HepG2 (cell line): ENCODE data around the gene DVL3. TPM values are rescaled to one million over a fixed set of nuclear protein-coding genes. Genes with fewer than 3 reads are reported as not detected.

Experiments used
- ATAC-seq: fragments of 200-7000 bp; cut with Tn5 transposase; 3 replicates; pipeline ENCODE4 v1.9.1; 2020; ENCODE audit warnings: mild to moderate bottlenecking, moderate library complexity
- BruUV-seq: library from RNA; stranded (reverse); fragments of 400-500 nt; replicated peaks from 2 replicates; lab custom pipeline; 2021; lab: Mats Ljungman, UMichigan
- CTCF ChIA-PET: fragments of 300-600 bp; formaldehyde crosslinking; extraction: SDS; loops from one replicate; lab custom pipeline; 2021; ENCODE audit warnings: low total read pairs, inconsistent platforms, low intra/inter-chr PET ratio; lab: Yijun Ruan, JAX
- POLR2A ChIA-PET: fragments of 350-600 bp; sonication (Branson Sonifier 250); formaldehyde crosslinking; loops from one replicate; lab custom pipeline; 2020; ENCODE audit warnings: antibody characterized with exemption, inconsistent platforms; lab: Yijun Ruan, JAX
- DNase-seq: peaks from one replicate; pipeline ENCODE4 v3.0.0-alpha.2; 2015; ENCODE audit warnings: low spot score
- FAIRE-seq: peaks from 3 replicates; lab custom pipeline; 2011; peaks lifted over from hg19 to GRCh38; lab: Jason Lieb, UNC
- H2AFZ ChIP-seq: one replicate; pipeline ENCODE4 v1.6.1; 2011; ENCODE audit warnings: low read length, inconsistent platforms
- H3K27ac ChIP-seq: fragments of 300-600 bp; 3 replicates; pipeline ENCODE4 v1.8.0; 2011; ENCODE audit warnings: mixed run types, mild to moderate bottlenecking, mixed read lengths, low read length, inconsistent platforms; ENCODE audit not compliant: insufficient read depth; ENCODE audit errors: extremely low read length
- H3K27me3 ChIP-seq, 2 experiments: fragments of 200-600 bp in 1 of 2; 2 replicates in 1 of 2; 3 replicates in 1 of 2; pipeline versions ENCODE4 v1.6.0 to v1.8.0; 2011; ENCODE audit warnings: low read length in 2 of 2, mild to moderate bottlenecking in 2 of 2, moderate library complexity in 2 of 2, inconsistent platforms in 1 of 2; ENCODE audit not compliant: insufficient read depth in 2 of 2, control insufficient read depth in 1 of 2
- H3K36me3 ChIP-seq, 2 experiments: fragments of 200-600 bp in 1 of 2; replicated peaks in 1 of 2; 2 replicates in 1 of 2; 3 replicates in 1 of 2; pipeline versions ENCODE4 v1.5.1 to v1.8.0; 2011; ENCODE audit warnings: low read length in 2 of 2, inconsistent platforms in 1 of 2; ENCODE audit not compliant: insufficient read depth in 2 of 2, control insufficient read depth in 1 of 2
- H3K4me1 ChIP-seq: 2 replicates; pipeline ENCODE4 v1.5.1; 2012; ENCODE audit warnings: low read length, inconsistent platforms; ENCODE audit not compliant: insufficient read depth
- H3K4me2 ChIP-seq: 2 replicates; pipeline ENCODE4 v1.6.0; 2011; ENCODE audit warnings: low read depth, low read length, inconsistent platforms
- H3K4me3 ChIP-seq, 3 experiments: fragments of 200-600 bp in 1 of 3; sonication (generic), shearing (Covaris generic) in 1 of 3; replicated peaks in 1 of 3; 2 replicates each; pipeline ENCODE4 v1.5.1; 2011 to 2016; ENCODE audit warnings: low read length in 3 of 3, inconsistent platforms in 2 of 3, low read depth in 2 of 3, mild to moderate bottlenecking in 2 of 3, control low read depth in 1 of 3, mixed read lengths in 1 of 3; ENCODE audit not compliant: insufficient read depth in 1 of 3
- H3K79me2 ChIP-seq: one replicate; pipeline ENCODE4 v1.6.1; 2011; ENCODE audit warnings: low read length, inconsistent platforms; ENCODE audit not compliant: insufficient read depth
- H3K9ac ChIP-seq: 2 replicates; pipeline ENCODE4 v1.6.0; 2011; ENCODE audit warnings: mild to moderate bottlenecking, low read depth, low read length, inconsistent platforms; ENCODE audit not compliant: insufficient read depth
- H3K9me3 ChIP-seq: 2 replicates; pipeline ENCODE4 v1.5.1; 2012; ENCODE audit warnings: mild to moderate bottlenecking, low read length
- H4K20me1 ChIP-seq: 2 replicates; pipeline ENCODE4 v1.6.0; 2011; ENCODE audit warnings: inconsistent platforms, mild to moderate bottlenecking, low read length, moderate library complexity; ENCODE audit not compliant: insufficient read depth
- MTERF4 ChIP-seq: sonication (generic); formaldehyde crosslinking; IDR thresholded peaks from 2 replicates; pipeline ENCODE4 v1.8.0; 2023; ENCODE audit warnings: mild to moderate bottlenecking, missing genetic modification reagents
- PHB2 ChIP-seq: fragments of 450-650 bp; IDR thresholded peaks from 2 replicates; pipeline ENCODE4 v1.6.1; 2018; ENCODE audit not compliant: partially characterized antibody
- POLR2G ChIP-seq: fragments of 200-400 bp; formaldehyde crosslinking; IDR thresholded peaks from 2 replicates; pipeline ENCODE4 v1.6.1; 2018; ENCODE audit warnings: mild to moderate bottlenecking, low read depth, low read length, moderate library complexity
- ZNF335 ChIP-seq: sonication (generic); formaldehyde crosslinking; IDR thresholded peaks from 2 replicates; pipeline ENCODE4 v1.4.0; 2020; ENCODE audit warnings: missing genetic modification reagents
- ZNF383 ChIP-seq: sonication (generic); formaldehyde crosslinking; IDR thresholded peaks from 2 replicates; pipeline ENCODE4 v1.4.0; 2020; ENCODE audit warnings: missing genetic modification reagents, mild to moderate bottlenecking, borderline replicate concordance
- ZNF510 ChIP-seq: sonication (generic); formaldehyde crosslinking; IDR thresholded peaks from 2 replicates; pipeline ENCODE4 v1.4.0; 2020; ENCODE audit warnings: low read depth, mild to moderate bottlenecking, missing genetic modification reagents
- ZNF589 ChIP-seq: sonication (generic); formaldehyde crosslinking; conservative IDR thresholded peaks from 2 replicates; pipeline ENCODE4 v1.8.0; 2022; ENCODE audit warnings: mild to moderate bottlenecking, moderate library complexity, missing genetic modification reagents
- ZZZ3 ChIP-seq: sonication (generic); formaldehyde crosslinking; IDR thresholded peaks from 2 replicates; pipeline ENCODE4 v1.4.0; 2020; ENCODE audit warnings: missing genetic modification reagents, mild to moderate bottlenecking, borderline replicate concordance
- WGBS: methylation state at CpG from one replicate; pipeline ENCODE4 v1.1.6; 2017; ENCODE audit warnings: low lambda C conversion rate; 5-methylcytosine and 5-hydroxymethylcytosine counted together
- in situ Hi-C: cut with HindIII; loops from 2 replicates; pipeline ENCODE4 v1.10.0; 2017; ENCODE audit warnings: low pct_unique_long_range_greater_than_20kb; ENCODE audit not compliant: extremely low pct_ligation_motif_present
- intact Hi-C: fragments of 100-400 bp; cut with micrococcal nuclease; formaldehyde crosslinking; loops from one replicate; pipeline ENCODE4 v1.10.0; 2022; ENCODE audit not compliant: unreplicated experiment
- polyA plus RNA-seq, 8 experiments: library from polyadenylated mRNA; depleted of rRNA in 3 of 8; stranded (reverse) in 7 of 8; unstranded in 1 of 8; fragments of >200 nt; fragmentation: Illumina TruSeq in 4 of 8; extraction: Trizol in 4 of 8; gene quantifications; 2 replicates each; pipeline versions ENCODE4 v1.2.1 to v1.2.3, GENCODE V29; 2011 to 2016; ENCODE audit warnings: low read depth in 4 of 8, missing spikeins in 1 of 8, mixed read lengths in 1 of 8; ENCODE audit not compliant: insufficient read depth in 1 of 8
- total RNA-seq, 5 experiments: library from RNA; depleted of rRNA; stranded (reverse); fragments of >200 nt; fragmentation: Illumina TruSeq; extraction: Trizol; gene quantifications; 2 replicates each; pipeline ENCODE4 v1.2.3, GENCODE V29; 2016; ENCODE audit warnings: low read depth in 1 of 5

Gene DVL3
- total and polyA plus RNA-seq, 2 of the 13 experiments (the other 11 are each of a cell fraction or from before 2014, with no cell fraction given), result 29.0 to 36.1 TPM

DNA sequence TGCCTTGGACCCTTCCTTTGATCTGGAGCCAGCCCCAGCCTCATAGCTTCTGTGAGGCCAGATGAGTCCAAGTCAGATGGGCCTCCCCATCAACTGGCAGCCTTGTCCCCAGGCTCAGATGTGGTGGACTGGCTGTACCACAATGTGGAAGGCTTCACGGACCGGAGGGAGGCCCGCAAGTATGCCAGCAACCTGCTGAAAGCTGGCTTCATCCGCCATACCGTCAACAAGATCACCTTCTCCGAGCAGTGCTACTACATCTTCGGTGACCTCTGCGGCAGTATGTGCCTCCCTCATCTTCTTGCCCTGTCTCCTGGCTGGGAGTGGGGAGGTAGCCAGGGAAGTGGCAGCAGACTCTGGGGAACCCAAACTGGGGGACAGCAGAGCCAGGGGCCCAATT is 12.6 kb downstream of the DVL3 start:
- Histone ChIP-seq H3K36me3 (peaks cover 41 to 85% of the 10 kb centered on the region in 2 experiments; a peak in 4 of 5 replicates), H3K79me2 (peaks cover 5% of the 10 kb centered on the region), H3K27ac (no peak overlapping the region), H3K4me1 (no peaks in the 10 kb centered on the region), H4K20me1 (0 out of 2 replicates have a peak, but pooled peaks cover 4% of the 10 kb centered on the region), H3K9me3 (no peaks in the 10 kb centered on the region), H3K9ac (no peak overlapping the region), H3K4me3 (no peak overlapping the region), H3K27me3 (no peaks in the 10 kb centered on the region), H3K4me2 (no peak overlapping the region), H2AFZ (no peak overlapping the region)
- FAIRE-seq, result no peak
- intact Hi-C loops (no loop called here), in situ Hi-C loops (no loop called here)
- no peak for DNase-seq
- ATAC-seq, result no peak
- POLR2A ChIA-PET, result no interaction called here
- CTCF ChIA-PET, result no interaction called here
- 100% methylated on average over 1 of the region's 8 CpGs for WGBS
- no peak for TF ChIP-seq ZNF589 (CRISPR knock-in tag)
- no peak for TF ChIP-seq ZNF335
- TF ChIP-seq PHB2, result no peak
- TF ChIP-seq ZZZ3, result no peak
- TF ChIP-seq POLR2G, result 0 out of 2 replicates have a peak, but pooled peaks have one; percentile 1
- TF ChIP-seq ZNF510 (CRISPR knock-in tag), result no peak
- no peak for TF ChIP-seq MTERF4 (CRISPR knock-in tag)
- no peak for TF ChIP-seq ZNF383 (CRISPR knock-in tag)
- BruUV-seq, result no TSS peak
